ENCODE data around the gene ZCWPW1. TPM values are rescaled to one million over a fixed set of nuclear protein-coding genes. Genes with fewer than 3 reads are reported as not detected.

ZCWPW1 gene
- total and polyA plus RNA-seq, 2 of the 13 experiments (the other 11 are each of a cell fraction or from before 2014, with no cell fraction given) = 2.4 to 2.5 TPM

- H3K27ac ChIP-seq (ENCODE audit: extremely low read length, insufficient read depth, low read length) = no peak overlapping the region
- POLR2A ChIA-PET = interaction anchor here (5.0 kb wide), 1 partner anchor 23 kb away, joined by 31 read pairs; the partner anchor contains the start of genes MEPCE and ZCWPW1
Measured at GRCh38 chr7:100452513-100452912, 24.0 kb upstream of the ZCWPW1 start.

GRCh38 chr7:100449190-100449795, 20.8 kb upstream of the ZCWPW1 start:
- Histone ChIP-seq H2AFZ (ENCODE audit: low read length) (no peak overlapping the region), H3K4me3 (replicated peaks in 1 of 3; ENCODE audit: insufficient read depth in 1 of 3, low read depth in 2 of 3, low read length in 3 of 3) (peak overlapping the region in 1 of 3 experiments; percentile 73; a peak in 1 of 6 replicates), H3K9ac (ENCODE audit: insufficient read depth, low read depth, low read length) (peak overlapping the region; percentile 7; the same call in 1 of the 2 replicates), H3K9me3 (ENCODE audit: low read length) (no peaks in the 10 kb centered on the region), H3K27ac (ENCODE audit: extremely low read length, insufficient read depth, low read length) (peak overlapping the region; percentile 40), H3K36me3 (replicated peaks in 1 of 2; ENCODE audit: control insufficient read depth in 1 of 2, insufficient read depth in 2 of 2, low read length in 2 of 2) (no peaks in the 10 kb centered on the region), H3K4me2 (ENCODE audit: low read depth, low read length) (peak overlapping the region; percentile 83), H4K20me1 (ENCODE audit: insufficient read depth, low read length) (no peaks in the 10 kb centered on the region), H3K27me3 (ENCODE audit: control insufficient read depth in 1 of 2, insufficient read depth in 2 of 2, low read length in 2 of 2) (no peaks in the 10 kb centered on the region), H3K79me2 (ENCODE audit: insufficient read depth, low read length) (no peaks in the 10 kb centered on the region), H3K4me1 (ENCODE audit: insufficient read depth, low read length) (peaks cover 42% of the 10 kb centered on the region)
- ATAC-seq = no peak
- WGBS (ENCODE audit: low lambda C conversion rate) = 13% methylated on average over 13 of the region's 13 CpGs
- intact Hi-C loops (cut with micrococcal nuclease; ENCODE audit: unreplicated experiment) (no loop called here), in situ Hi-C loops (cut with HindIII; ENCODE audit: extremely low pct_ligation_motif_present, low pct_unique_long_range_greater_than_20kb) (no loop called here)
- no peak for DNase-seq (ENCODE audit: low spot score)
- peak; percentile 56 for FAIRE-seq
- ChIA-PET CTCF (ENCODE audit: low intra/inter-chr PET ratio, low total read pairs) (no interaction called here), POLR2A (interaction anchor here (0.7 to 2.5 kb wide), 10 partner anchors 9 to 204 kb away, joined by 3 to 47 read pairs (median 4); partner anchors contain the start of genes FBXO24, LRCH4, MEPCE and PPP1R35)
- BruUV-seq (replicated peaks) = no TSS peak
- TF ChIP-seq SAP130 (CRISPR knock-in tag; IDR thresholded peaks at IDR 0.05; ENCODE audit: low read depth) = 0 out of 2 replicates have a peak, but pooled peaks have one; percentile 17
- TF ChIP-seq JDP2 (CRISPR knock-in tag; IDR thresholded peaks at IDR 0.05; ENCODE audit: borderline replicate concordance) = no peak
- TF ChIP-seq MED1 (CRISPR knock-in tag; IDR thresholded peaks at IDR 0.05) = no peak
- 0 out of 2 replicates have a peak, but pooled peaks have one; percentile 18 for TF ChIP-seq NR2C2 (CRISPR knock-in tag; IDR thresholded peaks at IDR 0.05; ENCODE audit: borderline replicate concordance)
- TF ChIP-seq RXRB (CRISPR knock-in tag; IDR thresholded peaks at IDR 0.05; ENCODE audit: borderline replicate concordance) = peak; percentile 23; the same call in 1 of the 2 replicates
- no peak for TF ChIP-seq ZXDC (CRISPR knock-in tag; IDR thresholded peaks at IDR 0.05)
- no peak for TF ChIP-seq HOXA5 (CRISPR knock-in tag; IDR thresholded peaks at IDR 0.05)
- TF ChIP-seq HDAC2 (CRISPR knock-in tag; IDR thresholded peaks at IDR 0.05) = no peak
- TF ChIP-seq SETDB1 (CRISPR knock-in tag; IDR thresholded peaks at IDR 0.05; ENCODE audit: borderline replicate concordance) = no peak
- no peak for TF ChIP-seq SOX6 (IDR thresholded peaks at IDR 0.05)
- peak; percentile 59; the same call in 1 of the 2 replicates for TF ChIP-seq SOX6 (CRISPR knock-in tag; IDR thresholded peaks at IDR 0.05)
- TF ChIP-seq ZNF276 (CRISPR knock-in tag; IDR thresholded peaks at IDR 0.05; ENCODE audit: low read depth) = no peak

More at GRCh38 chr7:100452513-100452912, 24.0 kb upstream of the ZCWPW1 start:
- no peak overlapping the region for H3K4me3 ChIP-seq (replicated peaks in 1 of 3; ENCODE audit: insufficient read depth in 1 of 3, low read depth in 2 of 3, low read length in 3 of 3)
- H3K9ac ChIP-seq (ENCODE audit: insufficient read depth, low read depth, low read length) = no peak overlapping the region
- no peaks in the 10 kb centered on the region for H3K9me3 ChIP-seq (ENCODE audit: low read length)
- no peak for FAIRE-seq
- peaks cover 40% of the 10 kb centered on the region for H3K4me1 ChIP-seq (ENCODE audit: insufficient read depth, low read length)
- H3K79me2 ChIP-seq (ENCODE audit: insufficient read depth, low read length) = no peaks in the 10 kb centered on the region
- DNase-seq (ENCODE audit: low spot score) = no peak
- no peaks in the 10 kb centered on the region for H3K36me3 ChIP-seq (replicated peaks in 1 of 2; ENCODE audit: control insufficient read depth in 1 of 2, insufficient read depth in 2 of 2, low read length in 2 of 2)
- H4K20me1 ChIP-seq (ENCODE audit: insufficient read depth, low read length) = no peaks in the 10 kb centered on the region
- H3K27me3 ChIP-seq (ENCODE audit: control insufficient read depth in 1 of 2, insufficient read depth in 2 of 2, low read length in 2 of 2) = peaks cover 0 to 17% of the 10 kb centered on the region in 2 experiments; a peak in 2 of 5 replicates
- TF ChIP-seq RARG (CRISPR knock-in tag; IDR thresholded peaks at IDR 0.05; ENCODE audit: low read depth) = no peak
- TF ChIP-seq ELF1 (CRISPR knock-in tag; IDR thresholded peaks at IDR 0.05) = no peak
- peak; percentile 48; the same call in 1 of the 2 replicates for TF ChIP-seq ZNF768 (CRISPR knock-in tag; IDR thresholded peaks at IDR 0.05)
- no peak for TF ChIP-seq MIXL1 (CRISPR knock-in tag; IDR thresholded peaks at IDR 0.05)
- H3K4me2 ChIP-seq (ENCODE audit: low read depth, low read length) = no peak overlapping the region
- no peak overlapping the region for H2AFZ ChIP-seq (ENCODE audit: low read length)
- ATAC-seq = no peak
- BruUV-seq (replicated peaks) = no TSS peak
- intact Hi-C loops (cut with micrococcal nuclease; ENCODE audit: unreplicated experiment) = no loop called here
- CTCF ChIA-PET (ENCODE audit: low intra/inter-chr PET ratio, low total read pairs) = no interaction called here
- in situ Hi-C loops (cut with HindIII; ENCODE audit: extremely low pct_ligation_motif_present, low pct_unique_long_range_greater_than_20kb) = no loop called here
- WGBS (ENCODE audit: low lambda C conversion rate) = 56% methylated on average over 3 of the region's 3 CpGs

Measured in HepG2 (cell line).